GM19328 (cell line): ENCODE data around the gene CERKL.

Experiments
- ATAC-seq: cut with Tn5 transposase; IDR thresholded peaks from one replicate; pipeline ENCODE4 v1.9.1; 2021; ENCODE audit warnings: mild to moderate bottlenecking, moderate library complexity; ENCODE audit not compliant: unreplicated experiment

Gene CERKL

DNA sequence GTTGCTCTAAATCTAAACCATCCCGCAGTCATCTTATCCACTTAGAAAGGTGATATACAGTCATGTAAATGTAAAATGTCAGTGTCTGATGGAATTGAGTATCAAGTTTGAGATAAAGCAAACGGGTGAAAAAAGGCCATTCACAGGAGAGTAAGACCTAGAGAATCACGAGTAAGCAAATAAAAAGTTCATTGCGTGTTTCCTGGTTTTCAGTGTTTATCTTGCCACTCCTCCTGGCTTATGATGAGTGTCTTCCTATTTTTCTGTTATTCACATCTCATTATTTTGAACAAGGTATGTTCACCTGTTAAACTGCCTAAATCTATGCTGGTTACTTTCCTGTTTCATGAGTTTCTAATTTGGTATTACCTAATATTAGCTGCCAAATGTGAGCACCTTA lies 130.9 kb downstream of the CERKL start:
- ATAC-seq: no peak

DNA sequence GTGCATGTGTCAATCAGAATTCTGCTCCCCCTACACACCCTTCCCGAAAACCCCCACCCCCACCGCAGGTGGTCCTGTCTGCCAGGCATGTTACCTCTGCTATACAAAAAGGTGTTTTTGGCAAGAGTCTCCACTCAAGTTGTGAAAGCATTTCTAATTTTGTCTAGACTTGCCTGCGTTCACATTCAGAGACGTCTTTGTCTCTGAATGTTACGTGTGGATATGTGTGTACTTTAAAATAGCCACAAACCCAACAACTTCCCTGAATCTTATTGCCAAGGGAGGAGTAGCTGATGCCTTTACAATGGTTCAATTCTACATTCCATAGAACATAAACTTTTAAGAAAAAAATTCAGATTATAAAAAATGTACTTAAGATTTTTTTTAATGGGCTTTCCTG lies 133.1 kb downstream of the CERKL start:
- no peak for ATAC-seq

DNA sequence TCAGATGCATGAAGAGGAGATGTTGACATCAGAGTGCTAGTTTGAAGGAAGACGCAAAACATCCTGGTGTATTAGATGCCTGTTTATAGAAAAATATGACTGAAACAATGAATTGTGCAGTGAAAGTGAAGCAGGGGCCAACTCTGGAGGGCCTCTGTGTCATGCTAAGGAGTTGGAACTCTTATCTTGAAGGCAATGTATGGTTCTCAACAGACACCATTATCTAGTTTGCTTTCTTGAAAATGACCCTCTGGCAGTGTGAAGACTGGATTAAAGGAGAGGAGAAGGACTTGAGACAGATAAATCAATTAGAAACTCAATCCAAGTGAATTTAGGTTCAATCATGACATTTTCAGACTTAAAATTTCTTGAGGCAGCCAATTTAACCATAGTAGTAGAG lies 136.7 kb downstream of the CERKL start:
- ATAC-seq: no peak

DNA sequence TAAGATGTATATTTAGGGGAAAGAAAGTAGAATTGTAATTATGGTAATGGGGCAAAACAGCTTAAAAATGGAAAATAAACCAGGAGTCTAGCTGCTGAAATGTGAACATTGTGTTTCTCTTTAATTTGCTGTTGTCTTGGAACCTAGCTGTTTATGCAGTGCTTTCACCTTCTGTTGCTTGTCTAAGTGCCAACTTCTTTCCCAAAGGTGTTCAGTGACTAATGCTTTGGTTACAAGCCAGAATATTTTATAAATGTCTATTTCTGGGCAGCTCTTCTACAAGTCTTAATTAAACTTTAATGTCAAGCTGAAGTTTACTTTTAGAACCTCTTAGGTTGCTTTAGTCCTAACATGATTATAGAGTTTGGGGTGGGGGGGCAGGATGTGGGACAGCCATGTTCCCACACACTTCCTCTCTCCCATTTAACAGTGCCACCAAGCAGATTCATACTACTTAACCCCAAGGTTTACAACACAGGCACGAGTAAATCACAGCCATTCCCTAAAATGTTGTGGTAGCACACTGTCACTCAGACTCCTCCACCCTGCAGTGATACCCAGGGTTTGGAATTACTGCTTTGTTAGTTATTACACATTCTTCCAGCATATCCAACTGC lies 139.1 kb downstream of the CERKL start:
- no peak for ATAC-seq

DNA sequence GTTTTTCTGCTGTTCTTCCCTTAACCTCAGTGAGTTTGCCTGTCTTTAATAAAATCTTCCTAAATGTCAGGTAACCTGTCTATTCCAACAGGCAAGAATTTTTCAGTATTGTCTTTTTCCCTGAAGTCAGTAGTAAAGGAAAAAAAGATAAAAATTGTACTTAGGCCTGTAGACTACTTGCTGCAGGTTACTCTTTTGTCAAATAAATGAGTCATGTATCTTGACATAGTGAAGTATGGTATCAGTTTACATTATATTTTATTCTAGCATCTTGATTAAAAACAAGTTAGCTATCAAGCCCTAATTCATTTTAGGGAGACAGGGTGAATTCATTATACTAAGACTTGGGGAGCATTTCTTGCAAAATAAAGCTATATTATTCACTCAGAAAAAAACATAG lies 139.9 kb downstream of the CERKL start:
- no peak for ATAC-seq

DNA sequence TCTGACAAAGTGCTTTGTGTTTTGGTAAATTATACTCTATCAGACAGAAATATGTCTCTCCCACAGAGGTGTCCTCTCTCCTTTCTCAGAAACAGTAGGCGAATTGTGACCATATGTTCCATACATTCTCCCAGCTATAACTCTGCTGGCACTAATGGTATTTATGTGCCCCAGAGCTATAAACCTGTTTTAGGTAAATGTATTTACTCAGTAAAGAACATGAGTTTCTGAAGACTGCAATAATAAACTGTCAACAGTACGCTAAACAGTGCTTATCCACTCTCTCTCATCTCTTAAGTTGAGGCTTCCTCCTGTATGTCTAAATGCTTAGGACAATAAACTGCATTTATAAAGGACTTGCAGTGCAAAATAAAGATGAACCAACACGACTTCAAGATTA lies 141.2 kb downstream of the CERKL start:
- ATAC-seq: no peak

DNA sequence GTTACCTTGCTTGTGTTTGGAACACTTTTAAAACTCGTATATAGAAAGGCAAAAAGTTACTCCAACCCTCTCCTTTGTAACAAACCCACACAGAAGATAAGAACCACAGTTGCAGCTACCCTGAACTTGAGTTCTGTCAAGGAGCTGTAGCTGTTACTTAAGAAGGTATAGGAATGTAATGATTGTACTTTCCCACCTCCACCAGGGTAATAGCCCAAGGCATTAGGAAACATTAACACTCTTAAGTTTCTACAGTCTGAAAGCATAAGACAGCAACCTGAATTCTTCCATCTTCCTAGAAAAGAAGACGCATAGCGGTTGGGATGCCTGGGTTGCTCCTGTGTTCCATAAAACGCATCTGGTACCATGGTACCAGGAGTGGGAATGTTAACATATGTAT lies 156.7 kb downstream of the CERKL start:
- ATAC-seq: no peak

DNA sequence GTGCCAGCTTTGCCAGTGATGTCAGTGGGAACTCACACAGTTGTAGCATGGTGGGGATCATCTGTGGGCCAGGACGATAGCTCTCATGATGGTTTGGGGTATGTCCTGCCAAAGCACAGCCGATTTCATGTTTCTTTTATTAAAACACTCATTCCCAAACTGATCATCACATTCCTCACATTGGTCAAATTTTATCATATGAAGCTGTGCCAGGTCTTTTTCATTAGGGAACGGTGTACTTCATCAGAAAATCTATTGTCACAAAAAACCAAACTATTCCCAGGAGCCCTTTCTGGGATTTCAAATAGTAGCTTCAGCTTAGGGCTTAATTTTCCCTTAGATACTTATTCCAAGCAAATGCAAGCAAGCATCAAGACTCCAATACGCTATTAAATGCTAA lies 157.7 kb downstream of the CERKL start:
- no peak for ATAC-seq
